ENCODE results near the gene PUS10.
A peak's percentile ranks its signal among the peaks of the same experiment; 100 is the strongest.
"Not testable (repeated sequence)": the region's sequence is repeated elsewhere in the genome, so short reads cannot be mapped to it uniquely, and the experiment has no call there.

PUS10 gene, protein sequence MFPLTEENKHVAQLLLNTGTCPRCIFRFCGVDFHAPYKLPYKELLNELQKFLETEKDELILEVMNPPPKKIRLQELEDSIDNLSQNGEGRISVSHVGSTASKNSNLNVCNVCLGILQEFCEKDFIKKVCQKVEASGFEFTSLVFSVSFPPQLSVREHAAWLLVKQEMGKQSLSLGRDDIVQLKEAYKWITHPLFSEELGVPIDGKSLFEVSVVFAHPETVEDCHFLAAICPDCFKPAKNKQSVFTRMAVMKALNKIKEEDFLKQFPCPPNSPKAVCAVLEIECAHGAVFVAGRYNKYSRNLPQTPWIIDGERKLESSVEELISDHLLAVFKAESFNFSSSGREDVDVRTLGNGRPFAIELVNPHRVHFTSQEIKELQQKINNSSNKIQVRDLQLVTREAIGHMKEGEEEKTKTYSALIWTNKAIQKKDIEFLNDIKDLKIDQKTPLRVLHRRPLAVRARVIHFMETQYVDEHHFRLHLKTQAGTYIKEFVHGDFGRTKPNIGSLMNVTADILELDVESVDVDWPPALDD

DNA sequence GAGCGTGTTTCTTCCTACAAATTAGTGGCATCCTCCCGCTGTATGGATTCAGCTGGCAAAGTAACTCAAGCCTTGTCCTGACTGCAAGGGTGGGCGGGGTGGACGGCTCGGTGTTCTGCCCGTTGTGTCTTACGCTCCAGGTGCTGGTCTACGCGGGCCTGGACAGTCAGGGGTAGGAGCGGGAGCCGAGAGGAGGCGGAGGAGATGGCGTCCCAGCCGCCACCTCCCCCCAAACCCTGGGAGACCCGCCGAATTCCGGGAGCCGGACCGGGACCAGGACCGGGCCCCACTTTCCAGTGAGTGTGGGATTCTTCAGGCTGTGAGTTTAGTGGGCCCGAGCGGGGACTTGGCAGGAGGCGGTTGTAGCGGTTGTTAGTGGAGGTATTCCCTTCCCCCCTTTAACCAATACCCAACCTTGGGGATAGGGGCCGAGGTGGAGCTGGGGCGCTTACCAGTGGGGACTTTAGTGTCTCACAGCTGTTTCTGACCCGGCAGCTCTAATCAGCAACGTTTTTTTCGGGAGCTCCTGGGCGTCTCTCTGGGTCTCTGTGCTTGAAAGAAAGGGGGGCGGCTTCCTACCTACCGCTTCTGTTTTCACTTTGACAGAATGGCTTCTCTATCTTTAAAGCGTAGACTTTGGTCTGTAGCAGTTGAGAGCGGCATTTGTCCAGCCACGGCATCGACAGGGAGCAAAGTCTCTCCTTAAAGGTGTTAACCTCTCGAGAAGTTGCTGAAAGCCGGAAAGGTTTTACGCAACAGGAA, at the start of gene PUS10, which contains the start of gene PEX13:
Gene PUS10 (minus strand): TSS at position 700 of the 762 bp plus-strand sequence. CDS start 6,365 bp downstream, outside the sequence.
Gene PEX13 (plus strand): TSS at position 165 of the 762 bp plus-strand sequence. CDS start 40 bp downstream, at position 205.
- peak; percentile 43 to 72 (median 56) for DNase-seq (ENCODE audit: low read depth in 3 of 3)

DNA sequence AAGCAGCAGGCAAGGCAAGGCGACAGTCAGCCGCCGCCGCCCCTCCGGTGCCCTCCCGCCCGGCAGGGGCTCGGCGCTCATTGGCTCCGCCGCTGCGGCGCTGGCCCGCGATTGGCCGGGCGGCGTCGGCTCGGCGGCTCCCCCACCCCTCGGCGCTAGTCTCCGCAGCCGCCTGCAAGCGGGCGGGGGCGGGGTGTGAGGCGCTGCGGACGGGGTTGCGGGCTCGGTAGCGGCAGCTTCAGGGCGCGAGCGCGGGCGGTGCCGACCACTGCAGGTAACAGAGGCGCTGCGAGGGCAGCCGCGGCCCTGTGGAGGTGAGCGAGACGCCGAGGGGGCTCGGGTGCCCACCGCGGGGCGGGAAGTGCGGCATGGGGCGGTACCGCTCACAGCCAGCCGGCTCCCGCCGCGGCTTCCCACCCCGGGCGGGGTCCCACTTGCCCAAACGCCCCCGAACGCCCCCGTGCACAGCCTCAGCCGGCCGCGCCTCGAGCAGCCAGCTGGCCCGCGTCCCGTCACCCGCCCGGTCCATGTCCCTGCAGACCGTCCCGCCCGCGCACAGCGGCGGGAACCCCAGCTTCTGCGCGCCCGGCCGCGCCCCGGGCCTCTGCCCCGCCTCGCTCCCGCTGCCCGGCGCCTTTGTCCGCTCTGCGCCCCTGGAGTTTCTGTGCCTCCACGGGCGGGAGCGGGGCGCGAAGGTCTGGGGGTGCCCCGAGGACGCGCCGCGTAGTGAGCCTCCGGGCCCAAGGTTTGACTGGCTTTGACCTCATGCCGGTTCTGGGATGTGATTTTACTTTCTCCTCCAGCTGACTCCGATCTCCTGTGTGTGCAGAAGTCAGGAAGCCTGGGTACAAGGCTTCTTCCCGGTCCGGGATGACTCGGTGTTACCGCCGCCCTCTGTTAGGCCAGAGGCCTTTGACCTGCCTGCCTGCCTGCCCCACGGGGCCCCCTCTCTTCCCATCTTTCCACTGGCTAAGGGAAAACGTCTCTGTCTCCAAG, 48.0 kb upstream of the PUS10 start, which contains the start of gene SANBR:
Gene SANBR (plus strand): TSS at position 158 of the 996 bp plus-strand sequence. CDS start 4,480 bp downstream, outside the sequence.
- peak; percentile 61 to 72 (median 63) for DNase-seq (ENCODE audit: low read depth in 3 of 3)

DNA sequence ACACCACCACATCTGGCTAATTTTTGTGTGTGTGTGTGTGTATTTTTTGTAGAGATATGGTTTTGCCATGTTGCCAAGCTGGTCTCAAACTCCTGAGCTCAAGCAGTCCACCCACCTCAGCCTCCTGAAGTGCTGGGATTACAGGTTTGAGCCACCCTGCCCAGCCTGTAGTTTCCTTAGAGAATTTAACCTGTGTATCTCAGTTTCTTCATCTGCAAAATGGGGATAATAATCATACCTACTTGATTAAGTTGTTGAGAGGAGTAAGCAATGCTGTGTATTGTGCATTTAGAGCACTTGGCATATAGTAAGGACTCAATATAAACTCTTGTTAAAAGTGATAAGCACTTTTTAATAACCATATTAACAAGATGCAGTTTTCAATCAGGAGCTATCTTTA, 41.3 kb upstream of the PUS10 start:
- DNase-seq (ENCODE audit: low read depth in 3 of 3) = no peak

DNA sequence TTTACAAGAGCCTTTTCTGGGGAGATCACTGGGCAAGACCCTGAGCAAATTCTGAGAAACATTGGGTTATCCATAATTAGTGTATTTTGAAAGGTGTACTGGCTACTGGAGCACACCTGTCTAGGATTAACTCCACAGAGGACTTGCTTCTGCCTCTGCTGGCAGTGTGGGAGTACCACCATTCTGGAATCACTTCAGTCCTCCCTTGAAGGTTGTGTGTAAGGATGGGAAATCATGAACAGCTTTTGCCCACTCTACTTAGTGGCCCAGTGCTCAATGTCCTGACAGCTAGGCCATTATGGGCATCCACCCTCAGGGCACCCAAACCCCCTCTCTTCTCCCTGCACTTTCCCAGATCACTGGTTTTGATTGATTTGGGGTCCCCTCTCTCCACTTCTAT, 39.5 kb upstream of the PUS10 start:
- no peak for DNase-seq (ENCODE audit: low read depth in 3 of 3)

DNA sequence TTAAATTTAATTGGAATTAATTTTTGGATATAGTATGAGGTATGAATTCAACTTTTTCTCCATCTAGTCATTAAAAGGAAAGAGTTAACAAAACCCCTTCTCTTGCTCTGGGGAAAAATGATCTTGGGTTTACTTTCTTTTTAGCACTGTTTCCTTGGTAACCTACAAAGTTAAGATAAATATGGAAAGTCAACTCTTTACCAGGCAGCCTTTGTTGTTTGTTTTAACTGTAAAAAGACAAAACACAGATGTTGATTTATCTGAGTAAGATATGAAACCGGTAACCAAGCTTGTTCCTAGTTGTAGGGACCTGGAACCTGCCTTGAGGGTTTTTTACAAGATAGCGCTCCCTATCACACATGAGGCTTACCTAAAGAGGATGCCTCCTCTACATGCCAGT, 37.5 kb upstream of the PUS10 start:
- DNase-seq (ENCODE audit: low read depth in 3 of 3) = no peak

DNA sequence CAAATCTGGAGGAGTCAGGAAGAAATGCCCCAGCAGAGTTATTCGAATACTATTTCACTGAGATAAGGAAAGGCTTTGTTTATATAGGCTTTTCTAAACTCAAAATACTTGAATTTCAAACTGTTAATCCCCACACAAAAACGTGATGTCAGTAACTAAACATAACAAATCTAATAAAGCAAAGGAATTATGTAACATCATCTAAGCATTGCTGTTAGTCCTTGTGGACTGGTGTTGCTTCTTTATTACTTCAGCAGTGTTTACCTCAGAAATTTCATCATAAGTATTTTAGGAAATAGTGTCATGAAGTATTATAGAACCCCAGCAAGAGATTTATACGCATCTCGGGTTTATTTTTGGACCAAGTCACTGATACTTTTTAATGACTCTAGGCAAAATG, 27.9 kb upstream of the PUS10 start:
- no peak for DNase-seq (ENCODE audit: low read depth in 3 of 3)

DNA sequence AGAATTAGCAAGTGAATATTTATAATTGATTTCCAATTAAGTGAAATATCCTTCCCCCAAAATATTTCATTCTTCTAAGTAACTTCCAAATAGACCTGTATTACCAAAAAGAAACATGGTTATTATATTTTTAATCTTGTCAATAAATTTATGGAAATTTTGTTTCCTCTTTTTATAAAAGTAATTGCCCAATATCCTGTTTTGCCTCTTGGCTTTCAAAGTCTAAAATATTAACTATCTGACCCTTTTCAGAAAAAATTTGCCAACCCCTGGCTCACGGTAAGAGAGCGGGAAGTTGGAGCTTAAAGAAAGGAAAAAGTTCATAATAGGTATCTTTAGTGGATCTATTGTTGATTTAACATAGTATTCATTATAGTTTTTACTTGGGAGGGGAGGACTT, 27.2 kb upstream of the PUS10 start:
- no peak for DNase-seq (ENCODE audit: low read depth in 3 of 3)

DNA sequence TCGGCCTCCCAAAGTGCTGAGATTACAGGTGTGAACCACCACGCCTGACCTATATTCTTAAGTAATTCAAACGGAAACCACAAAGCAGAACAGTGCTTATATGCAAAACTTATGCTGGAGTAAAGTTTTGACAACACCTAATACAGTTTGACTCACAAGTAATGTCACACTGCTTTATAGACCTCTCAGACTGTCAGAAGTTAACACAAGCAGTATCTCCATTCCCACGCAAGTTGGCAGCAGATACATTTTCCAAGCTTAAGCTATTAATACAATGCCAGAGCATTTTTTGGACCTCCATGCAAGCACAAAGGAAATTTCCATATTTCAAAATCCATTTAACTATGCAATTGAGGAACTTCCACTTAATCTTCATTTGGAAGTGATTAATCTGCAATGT, 26.6 kb upstream of the PUS10 start:
- no peak for DNase-seq (ENCODE audit: low read depth in 3 of 3)

DNA sequence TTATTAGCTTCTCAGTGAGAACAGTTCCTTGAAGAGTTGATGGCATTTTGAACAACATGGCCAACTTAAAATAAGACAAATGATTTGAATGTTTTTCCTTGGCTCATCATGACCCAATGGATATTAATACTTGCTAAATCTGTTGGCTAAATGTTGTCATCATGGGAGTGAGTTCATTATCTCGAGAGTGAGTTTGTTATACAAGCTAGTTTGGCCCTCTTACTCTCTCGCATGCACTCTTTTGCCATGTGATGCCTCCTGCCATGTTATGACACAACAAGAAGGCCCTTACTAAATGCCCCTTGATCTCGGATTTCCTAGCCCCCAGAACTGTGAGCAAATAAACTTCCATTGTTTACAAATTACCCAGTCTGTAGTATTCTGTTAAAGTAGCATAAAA, 24.8 kb upstream of the PUS10 start:
- DNase-seq (ENCODE audit: low read depth in 3 of 3) = no peak

DNA sequence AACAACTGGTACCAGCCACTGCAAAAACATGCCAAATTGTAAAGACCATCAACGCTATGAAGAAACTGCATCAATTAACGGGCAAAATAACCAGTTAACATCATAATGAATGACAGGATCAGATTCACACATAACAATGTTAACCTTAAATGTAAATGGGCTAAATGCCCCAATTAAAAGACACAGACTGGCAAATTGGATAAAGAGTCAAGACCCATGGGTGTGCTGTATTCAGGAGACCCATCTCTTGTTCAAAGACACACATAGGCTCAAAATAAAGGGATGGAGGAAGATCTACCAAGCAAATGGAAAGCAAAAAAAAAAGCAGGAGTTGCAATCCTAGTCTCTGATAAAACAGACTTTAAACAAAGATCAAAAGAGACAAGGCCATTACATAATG, 18.6 kb upstream of the PUS10 start:
- not testable (repeated sequence) for DNase-seq (ENCODE audit: low read depth in 3 of 3)

DNA sequence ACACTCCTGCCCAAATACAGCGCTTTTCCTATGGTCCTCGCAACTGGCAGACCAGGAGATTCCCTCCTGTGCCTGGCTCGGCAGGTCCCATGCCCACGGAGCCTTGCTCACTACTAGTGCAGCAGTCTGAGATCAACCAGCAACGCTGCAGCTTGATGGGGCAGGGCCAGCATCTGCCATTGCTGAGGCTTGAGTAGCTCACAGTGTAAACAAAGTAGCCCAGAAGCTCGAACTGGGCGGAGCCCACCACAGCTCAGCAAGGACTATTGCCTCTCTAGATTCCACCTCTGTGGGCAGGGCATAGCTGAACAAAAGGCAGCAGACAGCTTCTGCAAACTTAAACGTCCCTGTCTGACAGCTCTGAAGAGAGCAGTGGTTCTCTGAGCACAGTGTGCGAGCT, 16.5 kb upstream of the PUS10 start:
- not testable (repeated sequence) for DNase-seq (ENCODE audit: low read depth in 3 of 3)

DNA sequence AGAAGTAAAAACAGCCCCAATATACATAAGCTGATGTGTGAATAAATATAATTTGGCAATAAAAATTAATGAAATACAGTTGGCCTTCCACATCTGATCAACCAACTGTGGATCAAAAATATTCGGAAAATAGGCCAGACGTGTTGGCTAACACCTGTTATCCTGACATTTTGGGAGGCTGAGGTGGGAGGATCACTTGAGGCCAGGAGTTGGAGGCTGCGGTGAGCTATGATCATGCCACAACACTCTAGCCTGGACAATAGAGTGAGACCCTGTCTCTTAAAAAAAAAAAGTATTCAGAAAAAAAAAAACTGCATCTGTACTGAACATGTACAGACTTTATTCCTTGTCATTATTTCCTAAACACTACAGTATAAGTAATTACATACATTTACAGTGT, 11.5 kb upstream of the PUS10 start:
- DNase-seq (ENCODE audit: low read depth in 3 of 3) = no peak

DNA sequence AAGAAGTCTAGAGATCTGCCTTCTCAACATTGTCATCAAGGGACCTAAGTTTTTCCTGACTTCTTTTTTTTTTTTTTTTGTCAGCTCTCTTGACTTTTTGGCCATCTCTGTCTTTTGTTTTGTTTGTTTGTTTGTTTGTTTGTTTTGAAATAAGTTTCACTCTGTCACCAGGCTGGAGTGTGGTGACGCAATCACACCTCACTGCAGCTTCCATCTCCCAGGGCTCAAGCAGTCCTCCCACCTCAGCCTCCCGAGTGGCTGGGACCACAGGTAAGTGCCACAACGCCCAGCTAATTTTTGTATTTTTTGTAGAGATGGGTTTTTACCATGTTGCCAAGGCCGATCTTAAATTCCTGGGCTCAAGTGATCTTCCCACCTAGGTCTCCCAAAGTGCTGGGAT, 5.6 kb upstream of the PUS10 start:
- DNase-seq (ENCODE audit: low read depth in 3 of 3) = no peak

DNA sequence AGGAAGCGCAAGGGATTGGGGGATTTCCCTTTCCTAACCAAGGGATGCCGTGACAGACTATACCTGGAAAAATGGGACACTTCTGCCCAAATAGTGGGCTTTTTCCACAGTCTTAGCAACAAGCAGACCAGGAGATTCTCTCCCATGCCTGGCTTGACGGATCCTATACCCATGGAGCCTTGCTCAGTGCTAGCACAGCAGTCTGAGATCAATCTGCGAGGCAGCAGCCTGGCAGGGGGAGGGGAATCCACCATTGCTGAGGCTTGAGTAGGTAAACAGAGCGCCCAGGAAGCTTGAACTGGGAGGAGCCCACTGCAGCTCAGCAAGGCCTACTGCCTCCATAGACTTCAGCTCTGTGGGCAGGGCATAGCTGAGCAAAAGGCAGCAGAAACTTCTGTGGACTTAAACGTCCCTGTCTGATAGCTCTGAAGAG, 3.2 kb upstream of the PUS10 start:
- DNase-seq (ENCODE audit: low read depth in 3 of 3) = no peak

DNA sequence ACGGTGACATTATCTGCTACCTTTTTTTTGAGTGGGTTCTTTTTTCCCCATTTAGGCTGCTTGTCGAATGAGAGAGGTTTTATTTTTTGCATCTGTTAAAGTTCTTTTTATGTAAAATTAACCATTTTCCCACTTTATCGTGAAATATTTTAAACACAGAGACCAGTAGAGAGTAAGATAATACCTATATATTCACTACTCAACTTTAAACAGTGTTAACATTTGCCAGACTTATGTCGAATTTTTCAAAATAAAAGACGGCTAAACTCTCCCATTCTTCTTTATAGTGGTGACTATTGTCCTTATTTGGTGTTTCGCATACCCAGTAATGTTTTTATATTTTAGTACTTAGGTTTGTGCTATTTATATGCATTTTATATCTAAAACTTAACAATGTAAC, 743 bp upstream of the PUS10 start:
- DNase-seq (ENCODE audit: low read depth in 3 of 3) = no peak

DNA sequence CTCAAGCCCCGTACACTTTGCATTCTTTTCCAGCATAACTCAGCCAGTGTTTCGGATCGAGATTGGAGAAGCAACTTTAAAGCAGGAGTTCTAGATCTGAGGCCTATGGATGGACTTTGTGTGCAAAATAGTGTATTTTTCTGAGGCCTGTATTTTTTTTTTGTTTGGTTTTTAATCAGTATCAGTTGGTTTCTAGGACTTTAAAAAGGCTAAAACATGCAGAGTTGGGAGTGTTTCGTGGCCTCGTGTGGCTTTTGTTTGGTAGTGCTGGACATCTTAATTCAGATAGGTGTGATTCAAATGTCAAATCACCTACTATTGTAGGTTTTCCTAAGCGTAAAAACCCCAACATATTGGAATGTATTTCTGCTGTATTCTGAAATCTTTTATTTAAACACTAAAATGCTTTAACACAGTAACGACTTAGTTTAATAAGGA, 282 bp upstream of the PUS10 start:
- DNase-seq (ENCODE audit: low read depth in 3 of 3) = no peak

DNA sequence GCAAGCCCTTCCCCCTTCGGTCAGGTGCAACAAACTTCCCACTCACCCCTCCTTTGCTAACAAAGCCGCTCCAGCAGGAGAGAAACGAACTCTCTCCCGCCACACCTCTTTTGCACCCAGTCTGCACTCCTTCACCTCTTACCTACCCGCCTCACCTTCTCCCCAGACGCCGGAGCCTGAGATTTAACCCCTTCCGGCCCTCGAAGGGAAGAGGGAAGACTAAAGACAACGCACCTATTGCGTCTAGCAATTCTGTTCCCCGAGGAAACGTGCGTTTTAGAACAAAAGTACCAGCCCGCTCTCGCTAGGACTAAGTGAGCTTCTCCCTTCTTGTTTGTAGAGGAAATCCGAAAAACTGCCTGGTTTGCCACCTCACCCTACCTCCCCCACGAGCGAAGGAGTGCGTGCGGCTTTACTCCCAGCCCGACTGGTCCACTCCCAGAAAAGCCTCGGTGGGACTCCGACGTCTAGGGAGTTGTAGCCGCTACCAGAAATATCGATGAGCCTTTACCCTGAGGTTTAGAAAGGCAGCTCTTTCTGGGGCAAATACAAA, 976 bp downstream of the PUS10 start:
- peak; percentile 47 to 63 (median 61) for DNase-seq (ENCODE audit: low read depth in 3 of 3)

DNA sequence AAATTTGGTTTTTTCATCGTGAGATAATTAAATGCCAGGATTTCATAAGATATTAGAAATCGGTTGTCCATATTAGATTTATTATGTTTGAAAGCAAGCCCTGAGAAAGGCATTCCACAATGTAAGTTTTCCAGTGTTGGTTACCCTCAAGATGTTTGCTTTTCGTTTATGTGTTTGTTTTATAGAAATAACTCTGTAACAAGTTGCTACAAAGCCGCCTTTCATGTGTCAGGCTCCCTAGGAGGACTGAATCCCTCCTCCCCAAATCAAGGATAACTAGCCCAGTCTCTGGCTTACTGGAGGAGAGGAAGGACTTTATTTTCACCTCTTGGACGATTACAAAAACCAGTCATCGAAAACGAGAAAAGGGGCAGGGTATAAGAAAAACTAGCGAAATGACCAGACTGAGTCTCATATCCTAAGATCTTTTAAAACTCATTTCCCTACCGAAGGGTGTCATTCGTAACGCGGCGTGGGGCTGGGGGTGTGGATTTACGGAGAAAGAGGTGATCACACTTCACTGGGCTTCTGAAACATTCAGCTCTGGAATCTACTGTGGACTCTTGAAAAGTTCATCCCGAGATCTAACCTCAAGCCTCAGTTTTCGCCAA, 1.6 kb downstream of the PUS10 start:
- peak; percentile 32 to 34 (median 32) for DNase-seq (ENCODE audit: low read depth in 3 of 3)

DNA sequence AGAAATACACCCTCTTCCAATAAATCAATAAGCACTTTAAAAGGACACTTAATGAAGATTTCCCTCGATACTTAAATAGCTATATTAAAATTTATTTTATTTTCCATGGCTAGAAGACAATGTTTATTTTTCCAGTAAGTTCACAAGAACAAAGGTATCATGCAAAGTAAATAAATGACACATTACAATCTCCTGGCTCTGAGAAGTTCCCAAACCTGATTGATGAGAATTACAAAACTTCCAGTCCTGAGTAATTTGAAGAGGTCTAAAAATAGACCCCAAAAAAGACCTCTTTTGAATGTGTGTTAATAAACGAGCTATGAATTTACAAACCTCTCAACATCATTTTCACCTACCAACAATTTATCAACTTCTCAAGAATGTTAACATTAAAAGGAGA, 2.1 kb downstream of the PUS10 start:
- no peak for DNase-seq (ENCODE audit: low read depth in 3 of 3)

DNA sequence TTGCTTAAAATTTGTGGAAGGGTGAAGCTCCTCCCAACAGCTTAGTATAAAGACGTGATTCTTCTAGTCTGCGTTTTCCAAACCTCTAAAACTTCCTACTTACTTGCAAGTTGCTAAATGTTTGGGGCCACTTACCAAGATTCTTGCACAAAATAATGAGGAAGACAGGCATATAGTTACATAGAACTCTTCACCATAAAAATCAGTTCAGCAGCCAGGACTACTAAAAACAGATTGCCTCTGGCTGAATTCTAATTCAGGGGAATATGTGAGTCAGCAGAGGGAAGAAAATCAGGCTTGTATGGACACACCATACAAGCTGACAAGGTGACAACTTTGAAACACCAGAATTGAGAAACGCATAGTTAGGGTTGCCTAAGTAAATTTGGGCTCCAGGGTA, 3.3 kb downstream of the PUS10 start:
- no peak for DNase-seq (ENCODE audit: low read depth in 3 of 3)
